NB4 (cell line): Measurements from ENCODE around the gene IL12B.

Source experiments
- POLR2A ChIP-seq: IDR thresholded peaks from 2 replicates; pipeline ENCODE4 v1.6.1; 2011; ENCODE audit warnings: mild to moderate bottlenecking; ENCODE audit not compliant: insufficient read length; ENCODE audit errors: extremely low read depth
- TF ChIP-seq, protein P1 (sequence below): IDR thresholded peaks from one replicate; pipeline ENCODE4 v1.5.1; 2012; ENCODE audit warnings: low read depth, low read length

DNA sequence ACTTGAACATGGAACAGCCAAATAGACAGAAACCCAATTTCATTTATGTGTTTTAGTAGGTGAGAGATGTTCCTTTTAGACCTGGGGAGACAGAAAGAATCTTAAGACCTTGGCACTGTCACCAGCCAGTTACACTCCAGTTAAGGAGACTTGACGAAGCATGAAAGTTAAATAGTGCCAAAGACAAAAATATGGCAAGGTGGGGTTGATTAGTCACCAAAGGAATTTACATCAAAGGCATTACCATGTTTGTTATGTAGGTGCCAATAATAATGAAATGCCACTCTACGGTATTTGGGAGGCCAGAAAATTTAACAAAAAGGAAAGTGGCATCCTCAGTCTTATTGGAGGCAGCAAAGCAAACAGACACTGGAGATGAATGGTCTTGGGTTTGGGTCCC, 9.2 kb upstream of the IL12B start:
- TF ChIP-seq, protein P1, sequence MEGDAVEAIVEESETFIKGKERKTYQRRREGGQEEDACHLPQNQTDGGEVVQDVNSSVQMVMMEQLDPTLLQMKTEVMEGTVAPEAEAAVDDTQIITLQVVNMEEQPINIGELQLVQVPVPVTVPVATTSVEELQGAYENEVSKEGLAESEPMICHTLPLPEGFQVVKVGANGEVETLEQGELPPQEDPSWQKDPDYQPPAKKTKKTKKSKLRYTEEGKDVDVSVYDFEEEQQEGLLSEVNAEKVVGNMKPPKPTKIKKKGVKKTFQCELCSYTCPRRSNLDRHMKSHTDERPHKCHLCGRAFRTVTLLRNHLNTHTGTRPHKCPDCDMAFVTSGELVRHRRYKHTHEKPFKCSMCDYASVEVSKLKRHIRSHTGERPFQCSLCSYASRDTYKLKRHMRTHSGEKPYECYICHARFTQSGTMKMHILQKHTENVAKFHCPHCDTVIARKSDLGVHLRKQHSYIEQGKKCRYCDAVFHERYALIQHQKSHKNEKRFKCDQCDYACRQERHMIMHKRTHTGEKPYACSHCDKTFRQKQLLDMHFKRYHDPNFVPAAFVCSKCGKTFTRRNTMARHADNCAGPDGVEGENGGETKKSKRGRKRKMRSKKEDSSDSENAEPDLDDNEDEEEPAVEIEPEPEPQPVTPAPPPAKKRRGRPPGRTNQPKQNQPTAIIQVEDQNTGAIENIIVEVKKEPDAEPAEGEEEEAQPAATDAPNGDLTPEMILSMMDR, result no peak
- TF ChIP-seq POLR2A, result no peak
